ENCODE measurements around the gene TRAPPC12. TPM values are rescaled to one million over a fixed set of nuclear protein-coding genes. Genes with fewer than 3 reads are reported as not detected.

TRAPPC12 gene
- total RNA-seq, 4 donors from 2014 or later, result 125 to 157 (median 145) TPM

GRCh38 chr2:3424171-3424795 is 44.8 kb downstream of the TRAPPC12 start:
- WGBS, 2 donors, result 87 to 94% methylated on average over 9 of the region's 9 CpGs
- Histone ChIP-seq H3K27ac (peak overlapping the region in 1 of 4 donors; percentile 47), H3K4me1 (peaks cover 0 to 8% (median 0%) of the 10 kb centered on the region in 4 donors), H3K27me3 (no peaks in the 10 kb centered on the region), H3K36me3 (peaks cover 4 to 83% (median 8%) of the 10 kb centered on the region in 3 donors), H3K4me3 (no peak overlapping the region), H3K9me3 (no peaks in the 10 kb centered on the region)
- no peak for TF ChIP-seq POLR2A (IDR thresholded peaks at IDR 0.05)
- no peak for TF ChIP-seq CTCF (IDR thresholded peaks at IDR 0.05)
- no peak for TF ChIP-seq EP300 (IDR thresholded peaks at IDR 0.05)
- DNase-seq (ENCODE audit: low spot score in 2 of 2), result no peak

GRCh38 chr2:3426615-3427014 is 47.1 kb downstream of the TRAPPC12 start:
- no peak overlapping the region for H3K27ac ChIP-seq
- peaks cover 0 to 8% (median 0%) of the 10 kb centered on the region in 4 donors for H3K4me1 ChIP-seq
- no peak for DNase-seq (ENCODE audit: low spot score in 2 of 2)
- H3K36me3 ChIP-seq, result peaks cover 4 to 72% (median 8%) of the 10 kb centered on the region in 3 donors
- no peak overlapping the region for H3K4me3 ChIP-seq
- WGBS, 2 donors, result 95 to 97% methylated on average over 14 of the region's 14 CpGs
- no peak for TF ChIP-seq CTCF (IDR thresholded peaks at IDR 0.05)
- no peak for TF ChIP-seq EP300 (IDR thresholded peaks at IDR 0.05)
- TF ChIP-seq POLR2A (IDR thresholded peaks at IDR 0.05), result no peak
- no peaks in the 10 kb centered on the region for H3K9me3 ChIP-seq
- H3K27me3 ChIP-seq, result no peaks in the 10 kb centered on the region

GRCh38 chr2:3427272-3427671 is 47.8 kb downstream of the TRAPPC12 start:
- TF ChIP-seq CTCF (IDR thresholded peaks at IDR 0.05) (no peak), EP300 (IDR thresholded peaks at IDR 0.05) (no peak), POLR2A (IDR thresholded peaks at IDR 0.05) (no peak)
- H3K36me3 ChIP-seq, result peaks cover 4 to 69% (median 5%) of the 10 kb centered on the region in 3 donors
- no peak overlapping the region for H3K4me3 ChIP-seq
- peaks cover 0 to 8% (median 0%) of the 10 kb centered on the region in 4 donors for H3K4me1 ChIP-seq
- H3K9me3 ChIP-seq, result no peaks in the 10 kb centered on the region
- H3K27me3 ChIP-seq, result no peaks in the 10 kb centered on the region
- 84 to 86% methylated on average over 6 of the region's 6 CpGs for WGBS, 2 donors
- H3K27ac ChIP-seq, result no peak overlapping the region
- no peak for DNase-seq (ENCODE audit: low spot score in 2 of 2)

GRCh38 chr2:3428577-3428976 is 49.1 kb downstream of the TRAPPC12 start:
- no peaks in the 10 kb centered on the region for H3K27me3 ChIP-seq
- no peak overlapping the region for H3K4me3 ChIP-seq
- no peaks in the 10 kb centered on the region for H3K9me3 ChIP-seq
- TF ChIP-seq EP300 (IDR thresholded peaks at IDR 0.05) (no peak), POLR2A (IDR thresholded peaks at IDR 0.05) (no peak), CTCF (IDR thresholded peaks at IDR 0.05) (no peak)
- peaks cover 0 to 16% (median 5%) of the 10 kb centered on the region in 4 donors for H3K4me1 ChIP-seq
- peaks cover 4 to 56% (median 5%) of the 10 kb centered on the region in 3 donors for H3K36me3 ChIP-seq
- peak overlapping the region in 1 of 4 donors; percentile 23 for H3K27ac ChIP-seq
- 83 to 84% methylated on average over 10 of the region's 10 CpGs for WGBS, 2 donors
- DNase-seq (ENCODE audit: low spot score in 2 of 2), result no peak

- no peak for DNase-seq (ENCODE audit: low spot score in 2 of 2)
- Histone ChIP-seq H3K27me3 (no peaks in the 10 kb centered on the region), H3K9me3 (no peaks in the 10 kb centered on the region), H3K4me1 (peaks cover 0 to 17% (median 7%) of the 10 kb centered on the region in 4 donors), H3K36me3 (peaks cover 4 to 57% (median 5%) of the 10 kb centered on the region in 3 donors), H3K4me3 (no peak overlapping the region), H3K27ac (peak overlapping the region in 1 of 4 donors; percentile 23)
- 69 to 74% methylated on average over 6 of the region's 6 CpGs for WGBS, 2 donors
- TF ChIP-seq CTCF (IDR thresholded peaks at IDR 0.05) (no peak), EP300 (IDR thresholded peaks at IDR 0.05) (no peak), POLR2A (IDR thresholded peaks at IDR 0.05) (no peak)
Measured at GRCh38 chr2:3429066-3429610, 49.6 kb downstream of the TRAPPC12 start.

Data from tibial nerve (tissue), 4 donors.